HepG2 (cell line): Measurements from ENCODE around the gene PEX19. TPM values are rescaled to one million over a fixed set of nuclear protein-coding genes. Genes with fewer than 3 reads are reported as not detected.

Source experiments
- MTF2 ChIP-seq: sonication (generic); formaldehyde crosslinking; IDR thresholded peaks from 2 replicates; pipeline ENCODE4 v1.5.0; 2020; ENCODE audit warnings: missing genetic modification reagents, borderline replicate concordance
- polyA plus RNA-seq, 8 experiments: library from polyadenylated mRNA; depleted of rRNA in 3 of 8; stranded (reverse) in 7 of 8; unstranded in 1 of 8; fragments of >200 nt; fragmentation: Illumina TruSeq in 4 of 8; extraction: Trizol in 4 of 8; gene quantifications; 2 replicates each; pipeline versions ENCODE4 v1.2.1 to v1.2.3, GENCODE V29; 2011 to 2016; ENCODE audit warnings: low read depth in 4 of 8, missing spikeins in 1 of 8, mixed read lengths in 1 of 8; ENCODE audit not compliant: insufficient read depth in 1 of 8
- total RNA-seq, 5 experiments: library from RNA; depleted of rRNA; stranded (reverse); fragments of >200 nt; fragmentation: Illumina TruSeq; extraction: Trizol; gene quantifications; 2 replicates each; pipeline ENCODE4 v1.2.3, GENCODE V29; 2016; ENCODE audit warnings: low read depth in 1 of 5
- TF ChIP-seq, protein P1 (sequence below): sonication (generic); formaldehyde crosslinking; IDR thresholded peaks from 2 replicates; pipeline ENCODE4 v1.5.1; 2020; ENCODE audit warnings: mild to moderate bottlenecking, missing genetic modification reagents, borderline replicate concordance
- TF ChIP-seq, protein P2 (sequence below): sonication (generic); formaldehyde crosslinking; IDR thresholded peaks from 2 replicates; pipeline ENCODE4 v1.4.0; 2020; ENCODE audit warnings: low read depth, missing genetic modification reagents

Gene PEX19
- total and polyA plus RNA-seq, 2 of the 13 experiments (the other 11 are each of a cell fraction or from before 2014, with no cell fraction given): 47.0 to 51.8 TPM

DNA sequence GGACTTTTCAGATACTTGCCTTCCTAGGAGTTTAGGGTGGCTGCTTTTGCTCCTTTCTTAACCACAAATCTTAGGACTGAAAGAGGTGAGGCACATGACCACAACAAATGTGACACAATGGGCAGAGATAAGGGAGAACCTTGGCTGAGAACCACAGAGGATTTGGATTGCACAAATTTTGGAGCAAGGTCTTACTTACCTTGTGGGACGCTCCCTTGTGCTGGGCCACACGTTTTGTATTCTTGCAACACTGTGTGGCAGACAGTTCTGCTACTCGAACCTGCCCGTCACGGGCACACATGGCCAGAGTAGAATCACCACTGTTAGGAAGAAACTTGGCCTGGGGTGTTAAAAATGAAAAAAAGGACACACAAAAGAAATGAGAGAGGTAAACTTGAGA lies 46.5 kb downstream of the PEX19 start (continued):
- TF ChIP-seq, protein P1, sequence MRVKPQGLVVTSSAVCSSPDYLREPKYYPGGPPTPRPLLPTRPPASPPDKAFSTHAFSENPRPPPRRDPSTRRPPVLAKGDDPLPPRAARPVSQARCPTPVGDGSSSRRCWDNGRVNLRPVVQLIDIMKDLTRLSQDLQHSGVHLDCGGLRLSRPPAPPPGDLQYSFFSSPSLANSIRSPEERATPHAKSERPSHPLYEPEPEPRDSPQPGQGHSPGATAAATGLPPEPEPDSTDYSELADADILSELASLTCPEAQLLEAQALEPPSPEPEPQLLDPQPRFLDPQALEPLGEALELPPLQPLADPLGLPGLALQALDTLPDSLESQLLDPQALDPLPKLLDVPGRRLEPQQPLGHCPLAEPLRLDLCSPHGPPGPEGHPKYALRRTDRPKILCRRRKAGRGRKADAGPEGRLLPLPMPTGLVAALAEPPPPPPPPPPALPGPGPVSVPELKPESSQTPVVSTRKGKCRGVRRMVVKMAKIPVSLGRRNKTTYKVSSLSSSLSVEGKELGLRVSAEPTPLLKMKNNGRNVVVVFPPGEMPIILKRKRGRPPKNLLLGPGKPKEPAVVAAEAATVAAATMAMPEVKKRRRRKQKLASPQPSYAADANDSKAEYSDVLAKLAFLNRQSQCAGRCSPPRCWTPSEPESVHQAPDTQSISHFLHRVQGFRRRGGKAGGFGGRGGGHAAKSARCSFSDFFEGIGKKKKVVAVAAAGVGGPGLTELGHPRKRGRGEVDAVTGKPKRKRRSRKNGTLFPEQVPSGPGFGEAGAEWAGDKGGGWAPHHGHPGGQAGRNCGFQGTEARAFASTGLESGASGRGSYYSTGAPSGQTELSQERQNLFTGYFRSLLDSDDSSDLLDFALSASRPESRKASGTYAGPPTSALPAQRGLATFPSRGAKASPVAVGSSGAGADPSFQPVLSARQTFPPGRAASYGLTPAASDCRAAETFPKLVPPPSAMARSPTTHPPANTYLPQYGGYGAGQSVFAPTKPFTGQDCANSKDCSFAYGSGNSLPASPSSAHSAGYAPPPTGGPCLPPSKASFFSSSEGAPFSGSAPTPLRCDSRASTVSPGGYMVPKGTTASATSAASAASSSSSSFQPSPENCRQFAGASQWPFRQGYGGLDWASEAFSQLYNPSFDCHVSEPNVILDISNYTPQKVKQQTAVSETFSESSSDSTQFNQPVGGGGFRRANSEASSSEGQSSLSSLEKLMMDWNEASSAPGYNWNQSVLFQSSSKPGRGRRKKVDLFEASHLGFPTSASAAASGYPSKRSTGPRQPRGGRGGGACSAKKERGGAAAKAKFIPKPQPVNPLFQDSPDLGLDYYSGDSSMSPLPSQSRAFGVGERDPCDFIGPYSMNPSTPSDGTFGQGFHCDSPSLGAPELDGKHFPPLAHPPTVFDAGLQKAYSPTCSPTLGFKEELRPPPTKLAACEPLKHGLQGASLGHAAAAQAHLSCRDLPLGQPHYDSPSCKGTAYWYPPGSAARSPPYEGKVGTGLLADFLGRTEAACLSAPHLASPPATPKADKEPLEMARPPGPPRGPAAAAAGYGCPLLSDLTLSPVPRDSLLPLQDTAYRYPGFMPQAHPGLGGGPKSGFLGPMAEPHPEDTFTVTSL: no peak
- no peak for TF ChIP-seq MTF2 (CRISPR knock-in tag)
- TF ChIP-seq, protein P2, sequence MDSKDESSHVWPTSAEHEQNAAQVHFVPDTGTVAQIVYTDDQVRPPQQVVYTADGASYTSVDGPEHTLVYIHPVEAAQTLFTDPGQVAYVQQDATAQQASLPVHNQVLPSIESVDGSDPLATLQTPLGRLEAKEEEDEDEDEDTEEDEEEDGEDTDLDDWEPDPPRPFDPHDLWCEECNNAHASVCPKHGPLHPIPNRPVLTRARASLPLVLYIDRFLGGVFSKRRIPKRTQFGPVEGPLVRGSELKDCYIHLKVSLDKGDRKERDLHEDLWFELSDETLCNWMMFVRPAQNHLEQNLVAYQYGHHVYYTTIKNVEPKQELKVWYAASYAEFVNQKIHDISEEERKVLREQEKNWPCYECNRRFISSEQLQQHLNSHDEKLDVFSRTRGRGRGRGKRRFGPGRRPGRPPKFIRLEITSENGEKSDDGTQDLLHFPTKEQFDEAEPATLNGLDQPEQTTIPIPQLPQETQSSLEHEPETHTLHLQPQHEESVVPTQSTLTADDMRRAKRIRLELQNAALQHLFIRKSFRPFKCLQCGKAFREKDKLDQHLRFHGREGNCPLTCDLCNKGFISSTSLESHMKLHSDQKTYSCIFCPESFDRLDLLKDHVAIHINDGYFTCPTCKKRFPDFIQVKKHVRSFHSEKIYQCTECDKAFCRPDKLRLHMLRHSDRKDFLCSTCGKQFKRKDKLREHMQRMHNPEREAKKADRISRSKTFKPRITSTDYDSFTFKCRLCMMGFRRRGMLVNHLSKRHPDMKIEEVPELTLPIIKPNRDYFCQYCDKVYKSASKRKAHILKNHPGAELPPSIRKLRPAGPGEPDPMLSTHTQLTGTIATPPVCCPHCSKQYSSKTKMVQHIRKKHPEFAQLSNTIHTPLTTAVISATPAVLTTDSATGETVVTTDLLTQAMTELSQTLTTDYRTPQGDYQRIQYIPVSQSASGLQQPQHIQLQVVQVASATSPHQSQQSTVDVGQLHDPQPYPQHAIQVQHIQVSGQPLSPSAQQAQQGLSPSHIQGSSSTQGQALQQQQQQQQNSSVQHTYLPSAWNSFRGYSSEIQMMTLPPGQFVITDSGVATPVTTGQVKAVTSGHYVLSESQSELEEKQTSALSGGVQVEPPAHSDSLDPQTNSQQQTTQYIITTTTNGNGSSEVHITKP (CRISPR knock-in tag): no peak
